Measurements from ENCODE around the gene KAZN.

GRCh38 chr1:14891991-14892390 lies 293.5 kb downstream of the KAZN start:
- TF ChIP-seq EZH2 (optimal IDR thresholded peaks at IDR 0.05; ENCODE audit: low read depth, low read length) (no peak), CTCF (IDR thresholded peaks at IDR 0.05; ENCODE audit: low read length) (no peak)

All from MM.1S (cell line).